Epithelial cell of proximal tubule (primary cell): Measurements from ENCODE around the gene TSTD1. TPM values are rescaled to one million over a fixed set of nuclear protein-coding genes. Genes with fewer than 3 reads are reported as not detected.
A peak's percentile ranks its signal among the peaks of the same experiment; 100 is the strongest.

ENCODE experiments used
- DNase-seq: peaks from one replicate; pipeline ENCODE4 v3.0.0-alpha.2; 2011; ENCODE audit warnings: low read depth
- H3K4me3 ChIP-seq: 2 replicates; pipeline ENCODE4 v1.5.1; 2011; ENCODE audit warnings: low read depth, mild to moderate bottlenecking, low read length
- CTCF ChIP-seq: conservative IDR thresholded peaks from 2 replicates; pipeline ENCODE4 v1.5.1; 2012; ENCODE audit warnings: low read depth, mild to moderate bottlenecking, low read length
- total RNA-seq: library from RNA; depleted of rRNA; stranded (reverse); fragments of >200 nt; gene quantifications from 2 replicates; pipeline ENCODE4 v1.2.3, GENCODE V29; 2015

The TSTD1 gene
- total RNA-seq, 1 donor from 2014 or later: 148 TPM

- no peak for DNase-seq
- H3K4me3 ChIP-seq: no peak overlapping the region
- no peak for TF ChIP-seq CTCF
These were observed 15.5 kb upstream of the TSTD1 start for GRCh38 chr1:161054232-161054631.

- no peak for DNase-seq
- H3K4me3 ChIP-seq: no peak overlapping the region
These were observed 14.1 kb upstream of the TSTD1 start for GRCh38 chr1:161052899-161053298.

GRCh38 chr1:161051219-161051618 lies 12.5 kb upstream of the TSTD1 start:
- TF ChIP-seq CTCF: no peak
- H3K4me3 ChIP-seq: no peak overlapping the region
- DNase-seq: no peak

More at GRCh38 chr1:161052899-161053298, 14.1 kb upstream of the TSTD1 start:
- no peak for TF ChIP-seq CTCF

- no peak overlapping the region for H3K4me3 ChIP-seq
These were observed 10.4 kb upstream of the TSTD1 start for GRCh38 chr1:161048949-161049722.

GRCh38 chr1:161047436-161048420 lies 9.0 kb upstream of the TSTD1 start:
- no peak for DNase-seq
- no peak for TF ChIP-seq CTCF

More at GRCh38 chr1:161048949-161049722, 10.4 kb upstream of the TSTD1 start:
- TF ChIP-seq CTCF: no peak
- DNase-seq: no peak

GRCh38 chr1:161046605-161047228 lies 8.0 kb upstream of the TSTD1 start:
- no peak for TF ChIP-seq CTCF
- DNase-seq: no peak
- H3K4me3 ChIP-seq: peak overlapping the region; percentile 85

More at GRCh38 chr1:161047436-161048420, 9.0 kb upstream of the TSTD1 start:
- H3K4me3 ChIP-seq: no peak overlapping the region
